Activated naive CD8-positive, alpha-beta T cell treated with anti-CD3 and anti-CD28 coated beads, Interleukin-2, amount 10 ng/mL, durations not matched to agents 7 days and 5 days (primary cell): ENCODE data around the gene BTNL2. TPM values are rescaled to one million over a fixed set of nuclear protein-coding genes. Genes with fewer than 3 reads are reported as not detected.

Experiments
- ATAC-seq: fragments of 150-1000 bp; cut with Tn5 transposase; one replicate; pipeline ENCODE4 v1.10.0; 2021; ENCODE audit warnings: low read depth, moderate library complexity
- POLR2A ChIA-PET: fragments of 350-600 bp; sonication (Branson Sonifier 250); formaldehyde crosslinking; loops from one replicate; lab custom pipeline; 2021; ENCODE audit warnings: antibody characterized with exemption; lab: Charles Lee
- DNase-seq: peaks from one replicate; pipeline ENCODE4 v3.0.0; 2021
- H3K27ac Mint-ChIP-seq: one replicate; pipeline ENCODE4 v1.8.0; 2022; ENCODE audit warnings: mild to moderate bottlenecking, mixed read lengths
- H3K27me3 Mint-ChIP-seq: one replicate; pipeline ENCODE4 v1.8.0; 2022; ENCODE audit warnings: mild to moderate bottlenecking, moderate library complexity, mixed read lengths
- H3K36me3 Mint-ChIP-seq: one replicate; pipeline ENCODE4 v1.8.0; 2021; ENCODE audit warnings: mild to moderate bottlenecking, mixed read lengths
- H3K4me1 Mint-ChIP-seq: one replicate; pipeline ENCODE4 v1.8.0; 2021; ENCODE audit warnings: mixed read lengths
- H3K4me3 Mint-ChIP-seq: one replicate; pipeline ENCODE4 v1.8.0; 2022; ENCODE audit warnings: mild to moderate bottlenecking, moderate library complexity, mixed read lengths
- H3K9me3 Mint-ChIP-seq: one replicate; pipeline ENCODE4 v1.8.0; 2021; ENCODE audit warnings: mixed read lengths
- total RNA-seq, 2 experiments: library from RNA; stranded (reverse); gene quantifications; one replicate each; pipeline ENCODE4 v1.2.3, GENCODE V29; 2021

The BTNL2 gene
- total RNA-seq, 2 experiments from 2014 or later: not detected

DNA sequence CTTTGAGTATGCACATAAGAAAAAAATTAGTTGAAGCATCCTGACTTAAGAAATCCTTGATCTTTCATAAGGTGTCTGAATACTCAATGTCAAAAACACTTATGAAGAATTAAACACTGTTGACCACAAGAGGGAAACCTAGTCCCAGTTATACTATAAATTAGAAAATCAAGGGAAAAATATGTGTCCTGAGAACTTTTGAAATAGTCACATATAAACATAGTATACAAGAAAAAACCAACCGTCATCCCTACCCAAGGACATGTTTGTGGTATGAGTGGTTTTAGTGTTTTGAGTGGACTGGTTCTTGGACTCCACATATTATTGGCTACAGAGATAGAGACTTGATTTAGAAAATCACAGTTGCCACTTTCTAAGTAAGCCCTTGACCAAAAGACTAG lies 25.1 kb upstream of the BTNL2 start:
- no peaks in the 10 kb centered on the region for H3K4me1 Mint-ChIP-seq
- DNase-seq (no peak), ATAC-seq (no peak)

DNA sequence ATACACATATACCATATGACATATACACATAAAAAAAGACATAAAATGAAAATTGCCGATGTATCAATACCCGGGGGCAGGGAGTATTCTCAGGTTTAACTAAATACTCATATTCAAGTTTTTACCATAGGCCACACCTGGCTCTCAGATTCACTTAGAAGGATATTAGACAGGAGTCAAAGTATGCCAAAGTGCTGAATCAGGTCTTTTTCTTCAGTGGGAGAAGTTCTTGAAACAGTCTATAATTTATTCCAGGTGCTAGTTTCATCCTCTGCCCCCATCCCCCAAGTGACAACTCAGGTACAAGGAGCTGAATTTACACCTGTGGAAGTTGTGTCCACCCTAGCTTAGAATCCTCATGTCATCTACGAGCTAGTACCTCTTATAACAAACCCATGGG lies 24.2 kb upstream of the BTNL2 start:
- no peak for ATAC-seq
- no peak overlapping the region for H3K27ac Mint-ChIP-seq
- H3K4me3 Mint-ChIP-seq: no peak overlapping the region
- POLR2A ChIA-PET: no interaction called here
- no peak for DNase-seq
- no peaks in the 10 kb centered on the region for H3K9me3 Mint-ChIP-seq
- H3K4me1 Mint-ChIP-seq: no peaks in the 10 kb centered on the region
- H3K27me3 Mint-ChIP-seq: peaks cover 21% of the 10 kb centered on the region
- no peaks in the 10 kb centered on the region for H3K36me3 Mint-ChIP-seq

More for the DNA sequence above, 25.1 kb upstream of the BTNL2 start:
- POLR2A ChIA-PET: interaction anchor here (1.0 kb wide), 1 partner anchor 178 kb away, joined by 3 read pairs; no protein-coding TSS in a partner anchor
- Mint-ChIP-seq H3K27ac (no peak overlapping the region), H3K36me3 (no peaks in the 10 kb centered on the region), H3K27me3 (peaks cover 21% of the 10 kb centered on the region), H3K4me3 (no peak overlapping the region), H3K9me3 (no peaks in the 10 kb centered on the region)

DNA sequence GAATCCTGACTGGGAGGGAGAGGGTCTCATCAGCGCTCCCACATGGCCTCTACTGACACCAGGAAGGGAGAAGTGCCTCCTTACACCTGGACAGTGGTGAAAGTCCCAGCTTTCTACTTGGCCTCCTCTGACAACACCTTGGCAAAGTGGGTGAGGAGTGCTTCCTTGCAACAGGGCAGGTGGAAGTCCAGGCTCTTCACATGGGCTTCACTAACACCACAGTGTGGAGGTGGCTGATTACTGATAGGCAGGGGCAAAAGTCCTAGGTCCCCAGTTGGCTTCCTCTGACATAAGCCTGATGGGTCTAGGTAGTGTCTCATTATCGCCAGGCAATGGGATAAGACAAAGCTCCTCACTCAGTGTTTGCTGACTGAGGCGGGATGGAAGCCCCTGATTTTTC lies 23.2 kb upstream of the BTNL2 start:
- H3K4me3 Mint-ChIP-seq: no peak overlapping the region
- no peak overlapping the region for H3K27ac Mint-ChIP-seq
- POLR2A ChIA-PET: no interaction called here
- H3K36me3 Mint-ChIP-seq: no peaks in the 10 kb centered on the region
- ATAC-seq (no peak), DNase-seq (no peak)
- no peaks in the 10 kb centered on the region for H3K4me1 Mint-ChIP-seq
- peaks cover 21% of the 10 kb centered on the region for H3K27me3 Mint-ChIP-seq
- H3K9me3 Mint-ChIP-seq: no peaks in the 10 kb centered on the region

DNA sequence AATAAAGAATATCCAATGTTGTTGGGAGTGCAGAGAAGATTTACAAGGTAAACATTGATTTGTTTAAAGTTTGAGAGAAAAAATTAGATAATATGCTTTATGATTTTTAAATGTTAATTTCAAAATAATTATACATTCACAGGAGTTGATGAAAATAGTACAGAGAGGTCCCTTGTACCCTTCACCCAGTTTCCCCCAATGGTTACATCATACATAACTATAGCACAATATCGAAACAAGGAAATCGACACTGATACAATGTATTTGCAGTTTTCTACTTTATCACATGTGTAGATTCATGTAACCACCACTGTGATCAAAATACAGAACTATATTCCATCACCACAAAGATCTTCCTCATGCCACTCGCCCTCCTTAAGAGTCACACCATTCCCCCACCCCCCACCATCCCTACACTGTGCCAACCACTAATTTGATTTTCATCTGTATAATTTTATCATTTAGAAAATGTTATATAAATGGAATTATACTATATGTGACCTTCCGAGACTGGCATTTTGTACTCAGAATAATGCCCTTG lies 21.0 kb upstream of the BTNL2 start:
- Mint-ChIP-seq H3K4me1 (no peaks in the 10 kb centered on the region), H3K36me3 (no peaks in the 10 kb centered on the region), H3K27me3 (peaks cover 23% of the 10 kb centered on the region), H3K4me3 (no peak overlapping the region), H3K27ac (no peak overlapping the region), H3K9me3 (no peaks in the 10 kb centered on the region)
- no peak for ATAC-seq
- POLR2A ChIA-PET: no interaction called here
- no peak for DNase-seq

DNA sequence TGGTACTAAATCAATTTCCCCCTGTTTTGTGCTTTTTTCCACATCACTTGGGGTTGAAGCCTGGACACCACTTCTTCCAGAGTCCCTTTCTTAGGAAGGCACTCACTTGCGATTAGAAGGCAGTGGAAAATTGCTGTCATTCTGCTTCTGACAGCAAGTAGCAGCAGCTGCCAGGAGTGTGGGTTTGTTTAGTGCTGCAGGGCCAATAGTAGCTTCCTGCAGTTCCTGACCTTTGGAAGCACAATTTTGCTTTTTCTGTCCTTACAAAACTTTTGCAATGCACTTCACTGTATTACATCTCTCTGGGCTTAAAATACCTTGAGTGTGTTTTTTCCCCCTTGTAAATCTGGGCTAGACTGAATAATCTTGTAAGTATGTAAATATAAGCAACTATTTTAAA lies 20.2 kb upstream of the BTNL2 start:
- Mint-ChIP-seq H3K36me3 (no peaks in the 10 kb centered on the region), H3K4me3 (no peak overlapping the region), H3K4me1 (no peaks in the 10 kb centered on the region), H3K27ac (no peak overlapping the region), H3K27me3 (peaks cover 22% of the 10 kb centered on the region), H3K9me3 (no peaks in the 10 kb centered on the region)
- no peak for ATAC-seq
- POLR2A ChIA-PET: no interaction called here
- no peak for DNase-seq

DNA sequence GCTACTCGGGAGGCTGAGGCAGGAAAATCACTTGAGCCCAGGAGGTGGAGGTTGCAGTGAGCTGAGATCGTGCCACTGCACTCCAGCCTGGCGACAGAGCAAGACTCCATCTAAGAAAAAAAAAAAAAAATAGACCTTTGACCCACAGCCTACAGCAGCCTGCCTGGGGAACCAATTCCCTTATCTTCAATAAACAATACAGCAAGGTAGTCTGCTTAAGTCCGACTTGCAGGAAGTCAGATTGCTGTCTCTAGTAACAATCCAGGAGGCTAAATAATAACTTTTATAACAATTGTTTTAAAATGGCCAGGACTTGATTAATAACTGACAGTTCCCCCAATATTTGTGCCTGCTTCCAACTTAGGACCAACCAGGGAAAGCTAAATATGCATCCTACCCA lies 19.4 kb upstream of the BTNL2 start:
- peaks cover 31% of the 10 kb centered on the region for H3K27me3 Mint-ChIP-seq
- POLR2A ChIA-PET: no interaction called here

DNA sequence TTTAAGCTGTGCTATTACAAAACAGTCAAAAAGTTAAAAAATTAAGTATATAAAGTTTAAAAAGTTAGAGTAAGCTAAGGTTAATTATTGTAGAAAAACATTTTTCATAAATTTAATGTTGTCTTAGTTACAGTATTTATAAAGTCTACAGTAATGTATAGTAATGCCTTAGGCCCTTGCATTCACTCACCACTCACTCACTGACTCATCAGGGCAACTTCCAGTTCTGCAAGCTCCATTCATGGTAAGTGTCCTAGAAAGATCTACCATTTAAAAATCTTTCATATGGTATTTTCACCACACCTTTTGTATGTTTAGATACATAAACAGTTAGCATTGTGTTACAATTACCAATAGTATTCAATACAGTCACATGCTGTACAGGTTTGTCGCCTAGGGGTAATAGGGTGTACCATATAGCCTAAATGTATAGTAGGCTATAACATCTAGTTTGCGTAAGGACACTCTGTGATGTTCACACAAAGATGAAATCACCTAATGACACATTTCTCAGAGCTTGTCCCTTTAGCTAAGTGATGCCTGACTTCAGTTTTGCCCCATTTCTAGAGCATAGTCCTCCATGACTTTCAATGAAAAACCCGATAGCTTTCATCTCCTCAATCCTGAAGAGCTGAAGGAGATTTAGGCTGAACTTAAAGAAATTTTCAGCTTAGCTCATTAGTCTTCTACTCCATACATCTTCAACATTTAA lies 17.8 kb upstream of the BTNL2 start:
- no peak for DNase-seq
- H3K4me3 Mint-ChIP-seq: no peak overlapping the region
- peaks cover 43% of the 10 kb centered on the region for H3K27me3 Mint-ChIP-seq
- H3K36me3 Mint-ChIP-seq: no peaks in the 10 kb centered on the region
- ATAC-seq: no peak
- H3K9me3 Mint-ChIP-seq: no peaks in the 10 kb centered on the region
- H3K4me1 Mint-ChIP-seq: no peaks in the 10 kb centered on the region
- H3K27ac Mint-ChIP-seq: no peak overlapping the region
- POLR2A ChIA-PET: no interaction called here

More for the DNA sequence above, 19.4 kb upstream of the BTNL2 start:
- H3K9me3 Mint-ChIP-seq: no peaks in the 10 kb centered on the region
- DNase-seq (no peak), ATAC-seq (no peak)
- no peaks in the 10 kb centered on the region for H3K36me3 Mint-ChIP-seq
- no peak overlapping the region for H3K4me3 Mint-ChIP-seq
- H3K27ac Mint-ChIP-seq: no peak overlapping the region
- no peaks in the 10 kb centered on the region for H3K4me1 Mint-ChIP-seq

DNA sequence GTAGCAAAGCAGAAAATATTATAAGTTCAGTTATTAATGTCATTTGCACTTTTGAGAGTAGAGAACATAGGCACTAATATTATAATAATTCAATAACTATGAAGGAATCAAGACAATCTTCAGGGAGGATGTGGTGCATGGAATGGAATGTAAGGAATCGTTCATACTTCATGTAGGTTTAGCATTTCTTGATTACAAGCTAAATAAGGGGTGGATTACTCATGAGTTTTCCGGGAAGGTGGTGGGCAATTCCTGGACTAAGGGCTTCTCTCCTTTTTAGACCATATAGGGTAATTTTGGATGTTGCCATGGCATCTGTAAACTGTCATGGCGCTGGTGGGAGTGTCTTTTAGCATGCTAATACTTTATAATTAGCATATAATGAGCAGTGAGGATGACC lies 9.1 kb upstream of the BTNL2 start:
- peaks cover 10% of the 10 kb centered on the region for H3K4me1 Mint-ChIP-seq
- no peak overlapping the region for H3K27ac Mint-ChIP-seq
- H3K36me3 Mint-ChIP-seq: no peaks in the 10 kb centered on the region
- ATAC-seq: no peak
- no peaks in the 10 kb centered on the region for H3K9me3 Mint-ChIP-seq
- POLR2A ChIA-PET: no interaction called here
- peaks cover 64% of the 10 kb centered on the region for H3K27me3 Mint-ChIP-seq
- DNase-seq: no peak
- H3K4me3 Mint-ChIP-seq: no peak overlapping the region

DNA sequence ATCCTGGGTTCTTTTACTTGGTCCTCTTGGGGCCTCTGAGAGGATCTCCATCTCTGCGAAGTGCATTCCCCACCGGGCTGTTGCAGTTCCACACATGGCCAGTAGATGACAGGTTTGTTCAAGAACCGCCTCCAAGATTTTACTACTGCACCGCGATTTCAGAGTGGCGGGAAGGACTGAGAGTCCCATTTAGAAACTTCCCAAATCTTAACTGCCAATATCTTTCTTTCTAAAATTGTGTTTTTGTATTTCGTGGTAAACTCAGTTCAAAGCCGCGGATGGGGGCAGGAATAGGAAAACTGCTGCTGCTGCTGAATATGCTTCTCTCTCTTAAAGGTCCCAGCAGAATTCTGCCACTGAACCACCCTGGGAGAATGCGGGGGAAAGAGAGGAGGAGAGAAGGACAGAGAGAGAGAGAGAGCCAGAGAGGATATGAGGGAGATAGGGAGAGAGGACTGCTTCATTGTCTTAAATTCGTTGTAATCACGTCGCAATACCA lies 8.6 kb upstream of the BTNL2 start:
- POLR2A ChIA-PET: no interaction called here
- Mint-ChIP-seq H3K36me3 (no peaks in the 10 kb centered on the region), H3K27me3 (peaks cover 60% of the 10 kb centered on the region), H3K4me1 (peaks cover 10% of the 10 kb centered on the region), H3K27ac (no peak overlapping the region), H3K4me3 (peak overlapping the region; percentile 62), H3K9me3 (no peaks in the 10 kb centered on the region)
- DNase-seq (peak; percentile 73), ATAC-seq (peak; percentile 58)

DNA sequence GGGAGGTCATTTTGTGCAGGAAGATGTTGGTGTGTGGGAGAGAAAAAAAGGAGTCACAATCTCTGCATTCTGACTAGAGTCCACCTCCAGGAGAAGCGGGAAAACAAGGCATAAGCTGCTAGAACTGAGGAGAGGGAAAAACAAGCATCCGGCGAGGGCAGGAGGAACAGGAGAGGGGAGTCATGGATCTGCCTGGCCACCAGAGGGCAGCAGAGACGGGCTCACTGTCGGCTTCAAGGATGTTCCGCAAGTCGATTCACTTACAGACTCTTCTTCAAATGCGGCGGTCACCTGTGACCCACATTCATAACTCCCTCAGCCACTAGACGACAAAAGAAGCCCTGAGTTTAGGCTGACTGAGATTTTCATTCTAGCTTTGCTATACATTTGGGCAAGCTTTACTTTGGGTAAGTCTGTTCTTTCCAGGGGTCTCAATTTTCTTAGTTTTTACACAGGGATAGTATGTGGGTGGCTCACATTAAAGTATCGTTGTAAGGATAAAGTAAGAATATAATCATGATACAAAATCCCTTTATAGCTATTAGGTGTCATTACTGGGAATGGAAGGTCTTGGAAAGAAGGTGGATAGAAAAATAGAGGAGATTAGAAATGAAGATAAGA lies 6.6 kb upstream of the BTNL2 start:
- POLR2A ChIA-PET: no interaction called here
- no peaks in the 10 kb centered on the region for H3K36me3 Mint-ChIP-seq
- peaks cover 10% of the 10 kb centered on the region for H3K4me1 Mint-ChIP-seq
- peak; percentile 78 for ATAC-seq
- no peaks in the 10 kb centered on the region for H3K9me3 Mint-ChIP-seq
- H3K27me3 Mint-ChIP-seq: peaks cover 58% of the 10 kb centered on the region
- DNase-seq: peak; percentile 87
- no peak overlapping the region for H3K27ac Mint-ChIP-seq
- no peak overlapping the region for H3K4me3 Mint-ChIP-seq

DNA sequence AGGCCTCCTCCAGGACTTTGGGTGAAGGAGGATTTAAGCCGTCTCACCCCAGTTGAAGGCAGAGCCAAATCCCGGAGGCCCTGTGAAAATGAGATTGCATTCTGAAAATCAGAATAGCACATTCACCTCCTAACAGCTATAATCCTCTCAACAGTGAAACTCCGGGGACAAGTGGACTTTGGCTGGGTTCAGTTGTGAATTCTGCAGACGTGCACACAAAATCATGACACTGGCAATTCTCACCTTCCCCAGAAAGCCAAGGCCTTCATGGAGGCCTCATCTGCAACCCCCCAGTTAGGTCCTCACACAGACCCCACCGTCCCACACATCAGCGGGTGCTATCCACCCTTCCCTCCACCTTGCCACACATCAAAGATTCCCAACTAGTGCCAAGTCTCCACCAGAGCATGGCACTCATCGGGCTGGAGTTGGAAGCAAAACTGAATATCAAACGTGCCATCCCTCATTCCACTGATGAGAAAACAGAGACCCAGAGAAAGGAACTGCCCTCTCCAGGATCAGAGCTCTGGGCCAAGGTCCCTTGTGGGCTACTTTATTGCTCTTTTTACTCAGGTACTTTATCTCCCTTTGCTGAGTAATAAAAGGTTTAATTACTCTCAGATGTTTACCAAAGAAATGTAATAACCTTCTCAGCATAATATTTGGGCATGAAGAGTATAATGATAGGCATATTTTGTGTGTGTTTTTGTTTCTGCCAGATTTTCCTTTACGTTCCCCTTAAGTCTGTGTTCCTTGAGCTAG lies 4.8 kb upstream of the BTNL2 start:
- no peak for ATAC-seq
- POLR2A ChIA-PET: no interaction called here
- H3K36me3 Mint-ChIP-seq: no peaks in the 10 kb centered on the region
- DNase-seq: no peak
- H3K27me3 Mint-ChIP-seq: peaks cover 64% of the 10 kb centered on the region
- H3K9me3 Mint-ChIP-seq: no peaks in the 10 kb centered on the region
- H3K4me3 Mint-ChIP-seq: no peak overlapping the region
- no peak overlapping the region for H3K27ac Mint-ChIP-seq
- peaks cover 10% of the 10 kb centered on the region for H3K4me1 Mint-ChIP-seq

DNA sequence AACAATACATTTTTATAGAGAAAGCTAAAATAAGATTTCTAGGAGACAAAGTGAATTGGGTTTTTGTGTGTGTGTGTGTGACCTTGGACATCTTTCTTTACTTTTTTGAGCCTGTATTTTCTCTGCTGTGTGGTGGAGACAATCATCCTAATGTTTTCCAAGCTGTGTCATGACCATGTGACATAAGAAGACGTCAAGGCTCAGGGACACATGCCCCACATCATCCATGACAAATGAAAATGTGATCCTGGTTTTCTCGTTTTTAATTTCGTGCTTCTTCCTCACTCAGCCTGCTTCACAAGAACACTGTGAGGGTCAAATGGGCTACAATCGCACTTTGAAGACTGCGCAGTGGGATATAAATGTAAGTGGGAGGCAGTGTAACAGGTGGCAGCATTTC lies 3.9 kb upstream of the BTNL2 start:
- no peak overlapping the region for H3K27ac Mint-ChIP-seq
- no peak overlapping the region for H3K4me3 Mint-ChIP-seq
- H3K4me1 Mint-ChIP-seq: peaks cover 10% of the 10 kb centered on the region
- DNase-seq (no peak), ATAC-seq (no peak)
- POLR2A ChIA-PET: no interaction called here
- peaks cover 64% of the 10 kb centered on the region for H3K27me3 Mint-ChIP-seq
- no peaks in the 10 kb centered on the region for H3K9me3 Mint-ChIP-seq
- no peaks in the 10 kb centered on the region for H3K36me3 Mint-ChIP-seq

DNA sequence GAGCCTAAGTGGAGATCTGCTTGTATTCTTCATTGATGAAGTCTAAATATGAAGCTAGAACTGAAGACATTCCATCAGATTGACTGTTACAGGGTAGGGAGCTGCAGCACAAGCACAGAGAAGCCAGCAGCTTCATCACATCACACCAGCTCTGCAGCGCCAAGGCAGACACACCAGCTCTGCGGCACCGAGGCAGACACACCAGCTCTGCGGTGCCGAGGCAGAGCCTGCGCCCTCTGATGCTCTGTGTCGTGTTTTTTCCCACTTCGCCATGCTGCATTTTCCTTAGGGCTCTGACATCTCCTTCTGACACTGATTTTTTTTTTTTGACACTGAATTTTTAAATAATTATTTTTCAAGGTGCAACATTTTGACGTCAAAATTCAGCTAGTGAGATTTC lies 784 bp downstream of the BTNL2 start:
- H3K4me3 Mint-ChIP-seq: no peak overlapping the region
- H3K36me3 Mint-ChIP-seq: no peaks in the 10 kb centered on the region
- no peak overlapping the region for H3K27ac Mint-ChIP-seq
- peaks cover 52% of the 10 kb centered on the region for H3K27me3 Mint-ChIP-seq
- DNase-seq: no peak
- no peaks in the 10 kb centered on the region for H3K9me3 Mint-ChIP-seq
- H3K4me1 Mint-ChIP-seq: no peaks in the 10 kb centered on the region
- POLR2A ChIA-PET: no interaction called here
- no peak for ATAC-seq
